ENCODE measurements around the gene ANP32E. TPM values are rescaled to one million over a fixed set of nuclear protein-coding genes. Genes with fewer than 3 reads are reported as not detected.

The ANP32E gene
- total RNA-seq, 1 experiment from 2014 or later = 95.1 TPM

- H3K9ac ChIP-seq (ENCODE audit: low read length) = 0 out of 2 replicates have a peak overlapping the region, but pooled peaks have one; percentile 34
- TF ChIP-seq POLR2A (IDR thresholded peaks at IDR 0.05; ENCODE audit: borderline replicate concordance, extremely low read depth, insufficient read depth, insufficient read length) = no peak
- no peak for TF ChIP-seq SRF (IDR thresholded peaks at IDR 0.05; ENCODE audit: low read depth)
- no peak for TF ChIP-seq EGR1 (IDR thresholded peaks at IDR 0.05; ENCODE audit: low read depth)
- peak; percentile 33; the same call in 1 of the 2 replicates for TF ChIP-seq POLR2AphosphoS5 (IDR thresholded peaks at IDR 0.05; ENCODE audit: low read depth, low read length)
- TF ChIP-seq SP1 (IDR thresholded peaks at IDR 0.05; ENCODE audit: low read depth) = no peak
- no peak for TF ChIP-seq TCF7L2 (IDR thresholded peaks at IDR 0.05; ENCODE audit: borderline replicate concordance, extremely low read depth, insufficient read depth, insufficient read length)
- TF ChIP-seq MAX (IDR thresholded peaks at IDR 0.05) = no peak
- no peak for TF ChIP-seq ZBTB33 (IDR thresholded peaks at IDR 0.05; ENCODE audit: extremely low read depth, insufficient replicate concordance, low read length)
- POLR2A ChIA-PET = no interaction called here
- DNase-seq (ENCODE audit: low read depth, low spot score) (no peak), ATAC-seq (no peak)
- peak overlapping the region; percentile 63 for H3K4me2 ChIP-seq (ENCODE audit: low read length)
- H3K4me3 ChIP-seq (replicated peaks in 1 of 2; ENCODE audit: low read depth in 1 of 2, low read length in 2 of 2) = no peak overlapping the region
- peaks cover 29 to 55% of the 10 kb centered on the region in 2 experiments for H3K4me1 ChIP-seq (ENCODE audit: control insufficient read depth in 1 of 2, insufficient read depth in 2 of 2, low read length in 2 of 2)
- no peaks in the 10 kb centered on the region for H3K9me3 ChIP-seq (ENCODE audit: control insufficient read depth in 1 of 2, insufficient read depth in 1 of 2, low read depth in 1 of 2, low read length in 2 of 2)
- CTCF ChIA-PET = no interaction called here
- no TSS peak for BruUV-seq (replicated peaks)
- H3K9me2 ChIP-seq (ENCODE audit: insufficient read depth) = no peaks in the 10 kb centered on the region
- no peaks in the 10 kb centered on the region for H3K27me3 ChIP-seq (ENCODE audit: insufficient read depth, low read length)
- intact Hi-C loops (cut with micrococcal nuclease) = no loop called here
- H3K36me3 ChIP-seq (ENCODE audit: control insufficient read depth in 1 of 2, insufficient read depth in 2 of 2, low read length in 2 of 2) = peaks cover 3 to 15% of the 10 kb centered on the region in 2 experiments; a peak in 2 of 4 replicates
- no peaks in the 10 kb centered on the region for H4K20me1 ChIP-seq (ENCODE audit: insufficient read depth)
- peaks cover 19% of the 10 kb centered on the region for H3K79me2 ChIP-seq (ENCODE audit: insufficient read depth, low read length)
- RAD21 ChIA-PET (ENCODE audit: low non-redundant PET in 1 of 2, low total read pairs in 2 of 2, uncharacterized antibody in 2 of 2, unreplicated experiment in 2 of 2) = no interaction called here
- H2AFZ ChIP-seq (ENCODE audit: low read depth, low read length, poor library complexity, severe bottlenecking) = no peak overlapping the region
- no peak overlapping the region for H3K27ac ChIP-seq (ENCODE audit: low read depth, low read length)
Measured at GRCh38 chr1:150263549-150263948, 27.6 kb upstream of the ANP32E start.
